PC-9 (cell line): Measurements from ENCODE around the gene OR7A10. TPM values are rescaled to one million over a fixed set of nuclear protein-coding genes. Genes with fewer than 3 reads are reported as not detected.

Source experiments
- BruUV-seq: library from RNA; stranded (reverse); fragments of 400-500 nt; replicated peaks from 2 replicates; lab custom pipeline; 2021; lab: Mats Ljungman, UMichigan
- CTCF ChIA-PET: fragments of 300-600 bp; sonication (Branson Sonifier 250); formaldehyde crosslinking; loops from one replicate; lab custom pipeline; 2022; ENCODE audit warnings: antibody characterized with exemption; lab: Charles Lee
- POLR2A ChIA-PET: fragments of 300-600 bp; sonication (Branson Sonifier 250); formaldehyde crosslinking; loops from one replicate; lab custom pipeline; 2022; ENCODE audit warnings: antibody characterized with exemption; ENCODE audit not compliant: unreplicated experiment; lab: Charles Lee
- DNase-seq, 2 experiments: peaks; one replicate each; pipeline versions ENCODE4 v3.0.0 to v3.0.0-alpha.2; 2015 to 2022; ENCODE audit warnings: mixed read lengths in 1 of 2
- H2AFZ ChIP-seq: fragments of 200-600 bp; sonication (generic); 2 replicates; pipeline ENCODE4 v1.8.1; 2017; ENCODE audit warnings: antibody characterized with exemption
- H3F3A ChIP-seq: fragments of 200-600 bp; sonication (generic); 2 replicates; pipeline ENCODE4 v1.8.1; 2017; ENCODE audit warnings: antibody characterized with exemption, mild to moderate bottlenecking, low read depth; ENCODE audit not compliant: insufficient read depth
- H3K27ac ChIP-seq: fragments of 200-600 bp; sonication (generic); 2 replicates; pipeline ENCODE4 v1.6.1; 2016; ENCODE audit warnings: mixed run types
- H3K27me3 ChIP-seq: fragments of 200-600 bp; sonication (generic); 2 replicates; pipeline ENCODE4 v1.6.1; 2016; ENCODE audit warnings: low read depth, mixed run types; ENCODE audit not compliant: insufficient read depth
- H3K36me3 ChIP-seq: fragments of 200-600 bp; sonication (generic); 2 replicates; pipeline ENCODE4 v1.6.1; 2016; ENCODE audit warnings: low read depth, mixed run types
- H3K4me1 ChIP-seq: fragments of 200-600 bp; sonication (generic); replicated peaks from 2 replicates; pipeline ENCODE4 v1.6.1; 2016; ENCODE audit warnings: mixed run types; ENCODE audit not compliant: insufficient read depth
- H3K4me2 ChIP-seq: fragments of 200-600 bp; sonication (generic); 2 replicates; pipeline ENCODE4 v1.6.1; 2017; ENCODE audit warnings: mixed run types
- H3K4me3 ChIP-seq: fragments of 200-600 bp; sonication (generic); 2 replicates; pipeline ENCODE4 v1.6.1; 2016; ENCODE audit warnings: mixed run types
- H3K79me2 ChIP-seq: fragments of 200-600 bp; sonication (generic); 2 replicates; pipeline ENCODE4 v1.6.1; 2017; ENCODE audit warnings: low read depth, mixed run types
- H3K9me2 ChIP-seq: fragments of 200-600 bp; sonication (generic); 2 replicates; pipeline ENCODE4 v1.8.1; 2017; ENCODE audit warnings: mild to moderate bottlenecking; ENCODE audit not compliant: insufficient read depth
- H3K9me3 ChIP-seq: fragments of 200-600 bp; sonication (generic); 2 replicates; pipeline ENCODE4 v1.8.1; 2016; ENCODE audit warnings: low read depth; ENCODE audit not compliant: insufficient read depth
- H4K20me1 ChIP-seq: fragments of 200-600 bp; sonication (generic); 2 replicates; pipeline ENCODE4 v1.8.1; 2017; ENCODE audit not compliant: insufficient read depth
- EZH2 ChIP-seq: fragments of 200-600 bp; sonication (generic); IDR thresholded peaks from 2 replicates; pipeline ENCODE4 v1.8.0; 2017; ENCODE audit warnings: antibody characterized with exemption, low read depth
- intact Hi-C: fragments of 100-400 bp; cut with micrococcal nuclease; formaldehyde crosslinking; loops from one replicate; pipeline ENCODE4 v1.10.0; 2022; ENCODE audit not compliant: unreplicated experiment
- total RNA-seq: library from RNA; stranded (reverse); gene quantifications from 2 replicates; pipeline ENCODE4 v1.2.3, GENCODE V29; 2021
- TF ChIP-seq, protein P1 (sequence below): fragments of 200-600 bp; sonication (generic); conservative IDR thresholded peaks from 2 replicates; pipeline ENCODE4 v1.6.1; 2017; ENCODE audit warnings: mixed run types, antibody characterized with exemption, mild to moderate bottlenecking, moderate library complexity

The OR7A10 gene
- total RNA-seq, 1 experiment from 2014 or later, result not detected

DNA sequence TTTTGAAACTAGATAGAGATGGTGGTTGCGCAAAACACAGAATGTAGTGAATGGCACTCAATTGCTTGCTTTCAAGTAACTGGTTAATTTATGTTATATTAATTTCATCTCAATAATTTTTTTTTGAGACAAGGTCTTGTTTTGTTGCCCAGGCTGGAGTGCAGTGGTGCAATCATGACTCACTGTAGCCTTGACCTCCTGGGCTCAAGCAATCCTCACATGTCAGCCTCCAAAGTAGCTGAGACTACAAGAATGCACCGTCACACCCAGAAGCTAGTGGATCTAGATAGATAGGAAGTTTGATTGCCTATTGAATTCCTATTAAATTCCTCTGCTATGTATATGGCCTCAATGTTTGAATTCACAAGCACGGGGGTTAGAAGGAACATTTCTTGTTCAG, 44.0 kb downstream of the OR7A10 start:
- H3K36me3 ChIP-seq, result no peaks in the 10 kb centered on the region
- H3K9me3 ChIP-seq, result no peaks in the 10 kb centered on the region; the same call in 1 of the 2 replicates
- no peak overlapping the region for H3K4me2 ChIP-seq
- H4K20me1 ChIP-seq, result no peaks in the 10 kb centered on the region
- H3K4me1 ChIP-seq, result no peaks in the 10 kb centered on the region
- DNase-seq, result no peak
- no peak overlapping the region for H2AFZ ChIP-seq
- no peaks in the 10 kb centered on the region for H3F3A ChIP-seq
- ChIA-PET CTCF (no interaction called here), POLR2A (no interaction called here)
- BruUV-seq, result no TSS peak
- no peaks in the 10 kb centered on the region for H3K79me2 ChIP-seq
- no peak for TF ChIP-seq EZH2
- TF ChIP-seq, protein P1, sequence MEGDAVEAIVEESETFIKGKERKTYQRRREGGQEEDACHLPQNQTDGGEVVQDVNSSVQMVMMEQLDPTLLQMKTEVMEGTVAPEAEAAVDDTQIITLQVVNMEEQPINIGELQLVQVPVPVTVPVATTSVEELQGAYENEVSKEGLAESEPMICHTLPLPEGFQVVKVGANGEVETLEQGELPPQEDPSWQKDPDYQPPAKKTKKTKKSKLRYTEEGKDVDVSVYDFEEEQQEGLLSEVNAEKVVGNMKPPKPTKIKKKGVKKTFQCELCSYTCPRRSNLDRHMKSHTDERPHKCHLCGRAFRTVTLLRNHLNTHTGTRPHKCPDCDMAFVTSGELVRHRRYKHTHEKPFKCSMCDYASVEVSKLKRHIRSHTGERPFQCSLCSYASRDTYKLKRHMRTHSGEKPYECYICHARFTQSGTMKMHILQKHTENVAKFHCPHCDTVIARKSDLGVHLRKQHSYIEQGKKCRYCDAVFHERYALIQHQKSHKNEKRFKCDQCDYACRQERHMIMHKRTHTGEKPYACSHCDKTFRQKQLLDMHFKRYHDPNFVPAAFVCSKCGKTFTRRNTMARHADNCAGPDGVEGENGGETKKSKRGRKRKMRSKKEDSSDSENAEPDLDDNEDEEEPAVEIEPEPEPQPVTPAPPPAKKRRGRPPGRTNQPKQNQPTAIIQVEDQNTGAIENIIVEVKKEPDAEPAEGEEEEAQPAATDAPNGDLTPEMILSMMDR, result no peak
- intact Hi-C loops, result no loop called here
- H3K9me2 ChIP-seq, result no peaks in the 10 kb centered on the region
- no peak overlapping the region for H3K4me3 ChIP-seq
- no peak overlapping the region for H3K27ac ChIP-seq
- no peaks in the 10 kb centered on the region for H3K27me3 ChIP-seq

DNA sequence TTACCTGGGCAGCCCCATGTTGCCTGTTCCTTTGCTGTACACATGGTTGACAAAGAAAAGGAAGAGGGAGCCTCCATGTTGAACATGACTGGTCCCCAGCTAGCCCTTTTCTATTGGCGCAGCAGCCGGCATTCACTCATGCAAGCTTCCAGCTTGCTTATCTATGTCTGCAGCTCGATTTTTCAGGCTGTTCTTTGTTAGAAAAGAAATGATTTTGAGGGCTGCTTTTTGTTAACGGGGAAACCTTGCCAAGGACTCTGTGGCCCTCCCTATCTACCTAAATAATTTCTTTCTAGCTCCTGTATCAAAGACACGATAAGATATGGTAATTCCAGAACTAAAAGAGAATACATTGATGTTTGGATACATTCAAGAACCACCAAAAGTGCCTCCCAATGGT, 50.0 kb downstream of the OR7A10 start:
- ChIA-PET CTCF (no interaction called here), POLR2A (no interaction called here)
- H3K9me2 ChIP-seq, result no peaks in the 10 kb centered on the region

DNA sequence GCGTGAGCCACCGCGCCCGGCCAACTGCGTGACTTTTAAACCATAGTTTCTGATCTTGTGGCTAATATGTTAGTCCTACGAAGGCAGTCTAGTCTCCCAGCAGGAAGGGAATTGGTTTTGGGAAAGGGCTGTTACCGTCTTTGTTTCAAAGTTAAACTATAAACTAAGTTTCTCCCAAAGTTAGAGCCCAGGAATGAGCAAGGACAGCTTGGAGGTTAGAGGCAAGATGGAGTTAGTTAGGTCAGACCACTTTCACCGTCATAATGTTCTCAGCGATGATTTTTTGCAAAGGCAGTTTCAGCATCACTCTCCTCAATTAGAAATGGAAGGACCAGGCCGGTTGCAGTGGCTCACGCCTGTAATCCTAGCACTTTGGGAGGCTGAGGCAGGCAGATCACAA, 52.7 kb downstream of the OR7A10 start:
- no peaks in the 10 kb centered on the region for H3F3A ChIP-seq
- no peaks in the 10 kb centered on the region for H3K36me3 ChIP-seq
- CTCF ChIA-PET, result no interaction called here
- no peak overlapping the region for H3K4me2 ChIP-seq
- DNase-seq, result no peak
- H3K79me2 ChIP-seq, result no peaks in the 10 kb centered on the region
- H3K9me3 ChIP-seq, result no peaks in the 10 kb centered on the region
- BruUV-seq, result no TSS peak
- no peaks in the 10 kb centered on the region for H3K9me2 ChIP-seq
- H3K27ac ChIP-seq, result no peak overlapping the region
- intact Hi-C loops, result no loop called here
- POLR2A ChIA-PET, result no interaction called here
- H3K27me3 ChIP-seq, result no peaks in the 10 kb centered on the region
- no peak overlapping the region for H2AFZ ChIP-seq
- no peak overlapping the region for H3K4me3 ChIP-seq
- 0 out of 2 replicates have a peak, but pooled peaks cover 5% of the 10 kb centered on the region for H3K4me1 ChIP-seq
- no peak for TF ChIP-seq EZH2
- TF ChIP-seq, protein P1, result no peak
- no peaks in the 10 kb centered on the region for H4K20me1 ChIP-seq

More for the DNA sequence above, 50.0 kb downstream of the OR7A10 start:
- Histone ChIP-seq H3K79me2 (no peaks in the 10 kb centered on the region), H3K36me3 (no peaks in the 10 kb centered on the region), H3K27ac (no peak overlapping the region), H3K4me3 (no peak overlapping the region), H3K4me2 (no peak overlapping the region), H2AFZ (no peak overlapping the region), H3F3A (no peaks in the 10 kb centered on the region), H3K9me3 (no peaks in the 10 kb centered on the region; the same call in 1 of the 2 replicates), H3K4me1 (0 out of 2 replicates have a peak, but pooled peaks cover 5% of the 10 kb centered on the region), H3K27me3 (no peaks in the 10 kb centered on the region), H4K20me1 (no peaks in the 10 kb centered on the region)
- intact Hi-C loops, result no loop called here
- no TSS peak for BruUV-seq
- TF ChIP-seq EZH2, result no peak
- TF ChIP-seq, protein P1, result no peak
- no peak for DNase-seq
